IMR-90 (cell line): ENCODE measurements around the gene PHLDB1. TPM values are rescaled to one million over a fixed set of nuclear protein-coding genes. Genes with fewer than 3 reads are reported as not detected.
A peak's percentile ranks its signal among the peaks of the same experiment; 100 is the strongest.

Experiments used
- ATAC-seq: fragments of 200-7000 bp; cut with Tn5 transposase; 2 replicates; pipeline ENCODE4 v1.9.1; 2020; ENCODE audit warnings: low read depth, mild to moderate bottlenecking, moderate library complexity
- BruUV-seq: library from RNA; stranded (reverse); fragments of 400-500 nt; replicated peaks from 2 replicates; lab custom pipeline; 2021; lab: Mats Ljungman, UMichigan
- CTCF ChIA-PET: fragments of 300-600 bp; formaldehyde crosslinking; extraction: SDS; loops from one replicate; lab custom pipeline; 2021; ENCODE audit warnings: antibody characterized with exemption; lab: Yijun Ruan, JAX
- POLR2A ChIA-PET: fragments of 300-600 bp; sonication (Branson Sonifier 250); formaldehyde crosslinking; loops from one replicate; lab custom pipeline; 2022; ENCODE audit warnings: antibody characterized with exemption; ENCODE audit not compliant: unreplicated experiment; lab: Charles Lee
- DNase-seq: peaks from one replicate; pipeline ENCODE4 v3.0.0; 2013
- H2AFZ ChIP-seq: replicated peaks from 2 replicates; pipeline ENCODE3; 2013; ENCODE audit warnings: low read length, mild to moderate bottlenecking; ENCODE audit not compliant: poor library complexity
- H2AK5ac ChIP-seq: 2 replicates; pipeline ENCODE4 v1.6.1; 2013; ENCODE audit warnings: low read depth, low read length, inconsistent platforms
- H2AK9ac ChIP-seq: replicated peaks from 2 replicates; pipeline ENCODE3; 2013; ENCODE audit warnings: mild to moderate bottlenecking, low read depth, low read length, moderate library complexity; ENCODE audit not compliant: poor library complexity
- H2BK120ac ChIP-seq: 2 replicates; pipeline ENCODE4 v1.6.1; 2013; ENCODE audit warnings: low read depth, low read length, inconsistent platforms
- H2BK15ac ChIP-seq: 3 replicates; pipeline ENCODE4 v1.6.1; 2013; ENCODE audit warnings: low read depth, low read length, inconsistent platforms
- H2BK20ac ChIP-seq: 2 replicates; pipeline ENCODE4 v1.6.1; 2013; ENCODE audit warnings: low read depth, mild to moderate bottlenecking, inconsistent platforms, low read length, moderate library complexity
- H2BK5ac ChIP-seq: 2 replicates; pipeline ENCODE4 v1.6.1; 2013; ENCODE audit warnings: mild to moderate bottlenecking, low read depth, low read length, inconsistent platforms; ENCODE audit not compliant: poor library complexity, severe bottlenecking
- H3K14ac ChIP-seq: replicated peaks from 2 replicates; pipeline ENCODE4 v1.6.1; 2013; ENCODE audit warnings: low read depth, low read length, inconsistent platforms
- H3K18ac ChIP-seq: 2 replicates; pipeline ENCODE4 v1.6.1; 2013; ENCODE audit warnings: low read depth, low read length, control low read depth
- H3K23ac ChIP-seq: 2 replicates; pipeline ENCODE4 v1.6.1; 2013; ENCODE audit warnings: low read depth, low read length, inconsistent platforms
- H3K27ac ChIP-seq: 2 replicates; pipeline ENCODE4 v1.5.1; 2013; ENCODE audit warnings: mild to moderate bottlenecking, control low read depth, low read length; ENCODE audit not compliant: insufficient read depth
- H3K27me3 ChIP-seq: 2 replicates; pipeline ENCODE4 v1.6.1; 2013; ENCODE audit warnings: low read length; ENCODE audit not compliant: control insufficient read depth, insufficient read depth
- H3K36me3 ChIP-seq: 2 replicates; pipeline ENCODE4 v1.6.1; 2013; ENCODE audit warnings: low read length, mixed read lengths; ENCODE audit not compliant: control insufficient read depth, insufficient read depth
- H3K4ac ChIP-seq: 2 replicates; pipeline ENCODE4 v1.6.1; 2013; ENCODE audit warnings: low read depth, low read length, inconsistent platforms
- H3K4me1 ChIP-seq: 2 replicates; pipeline ENCODE4 v1.6.1; 2013; ENCODE audit warnings: low read length, mixed read lengths; ENCODE audit not compliant: control insufficient read depth, insufficient read depth
- H3K4me2 ChIP-seq: 2 replicates; pipeline ENCODE4 v1.6.1; 2013; ENCODE audit warnings: low read depth, mild to moderate bottlenecking, control low read depth, low read length, moderate library complexity
- H3K4me3 ChIP-seq: 2 replicates; pipeline ENCODE4 v1.5.1; 2013; ENCODE audit warnings: low read depth, mild to moderate bottlenecking, control low read depth, low read length, moderate library complexity; ENCODE audit not compliant: insufficient read depth
- H3K56ac ChIP-seq: 2 replicates; pipeline ENCODE4 v1.6.1; 2013; ENCODE audit warnings: low read length, inconsistent platforms; ENCODE audit not compliant: insufficient read depth; ENCODE audit errors: extremely low read depth
- H3K79me1 ChIP-seq, 2 experiments: 2 replicates each; pipeline ENCODE4 v1.6.1; 2013; ENCODE audit warnings: low read length in 2 of 2, inconsistent platforms in 1 of 2, low read depth in 1 of 2
- H3K9ac ChIP-seq: 2 replicates; pipeline ENCODE4 v1.6.1; 2013; ENCODE audit warnings: low read depth, low read length, control low read depth
- H3K9me1 ChIP-seq: 2 replicates; pipeline ENCODE4 v1.6.1; 2013; ENCODE audit warnings: low read length, inconsistent platforms; ENCODE audit not compliant: insufficient read depth
- H3K9me3 ChIP-seq: 2 replicates; pipeline ENCODE4 v1.6.1; 2013; ENCODE audit warnings: low read length; ENCODE audit not compliant: control insufficient read depth, insufficient read depth
- H4K20me1 ChIP-seq: 2 replicates; pipeline ENCODE4 v1.6.1; 2013; ENCODE audit warnings: low read length, inconsistent platforms; ENCODE audit not compliant: insufficient read depth
- H4K5ac ChIP-seq: 2 replicates; pipeline ENCODE4 v1.6.1; 2013; ENCODE audit warnings: mild to moderate bottlenecking, low read depth, low read length, control low read depth
- H4K8ac ChIP-seq, 2 experiments: 2 replicates each; pipeline ENCODE4 v1.6.1; 2013; ENCODE audit warnings: low read depth in 2 of 2, low read length in 2 of 2, control low read depth in 1 of 2, inconsistent platforms in 1 of 2
- H4K91ac ChIP-seq: 2 replicates; pipeline ENCODE4 v1.6.1; 2013; ENCODE audit warnings: low read depth, low read length, inconsistent platforms; ENCODE audit not compliant: insufficient read depth
- CHD1 ChIP-seq: IDR thresholded peaks from 2 replicates; pipeline ENCODE4 v1.6.1; 2012; ENCODE audit warnings: low read depth, low read length, improper control_type of control experiment
- RCOR1 ChIP-seq: IDR thresholded peaks from 2 replicates; pipeline ENCODE4 v1.6.1; 2012; ENCODE audit warnings: mild to moderate bottlenecking, low read length, improper control_type of control experiment; ENCODE audit not compliant: insufficient replicate concordance
- WGBS, 2 experiments: methylation state at CpG; one replicate each; pipeline versions ENCODE4 v1.1.5 to v1.1.7; 2013; ENCODE audit warnings: missing lambda C conversion rate in 2 of 2; ENCODE audit not compliant: insufficient read length in 1 of 2; ENCODE audit errors: extremely low coverage in 2 of 2; 5-methylcytosine and 5-hydroxymethylcytosine counted together
- dilution Hi-C: fragments of 300-500 bp; cut with HindIII; formaldehyde crosslinking; loops from one replicate; pipeline ENCODE4 v1.14.3; 2018; ENCODE audit warnings: low sequenced_read_pairs; ENCODE audit not compliant: unreplicated experiment
- in situ Hi-C: fragments of 300-500 bp; cut with MboI; formaldehyde crosslinking; loops from 3 replicates; pipeline ENCODE4 v1.14.3; 2019; ENCODE audit warnings: low sequenced_read_pairs, inconsistent platforms, mixed read lengths
- intact Hi-C: fragments of 100-400 bp; cut with micrococcal nuclease; formaldehyde crosslinking; loops from 2 replicates; pipeline ENCODE4 v1.10.0; 2022
- polyA plus RNA-seq, 3 experiments: library from polyadenylated mRNA; depleted of rRNA; stranded (reverse); fragments of >200 nt; gene quantifications; 2 replicates each; pipeline ENCODE4 v1.2.3, GENCODE V29; 2012; ENCODE audit warnings: low replicate concordance in 1 of 3
- total RNA-seq: library from RNA; depleted of rRNA; stranded (reverse); fragments of >200 nt; gene quantifications from 2 replicates; pipeline ENCODE4 v1.2.3, GENCODE V29; 2012

The PHLDB1 gene
- total and polyA plus RNA-seq, 2 of the 4 experiments (the other 2 are of a cell fraction) = 40.0 to 90.4 TPM

GRCh38 chr11:118623269-118623655 is 15.8 kb downstream of the PHLDB1 start:
- H3K27me3 ChIP-seq = no peaks in the 10 kb centered on the region
- ATAC-seq (no peak), DNase-seq (peak; percentile 54)
- dilution Hi-C loops (no loop called here), intact Hi-C loops (no loop called here), in situ Hi-C loops (no loop called here)
- peak overlapping the region; percentile 64 for H3K27ac ChIP-seq
- H2AK9ac ChIP-seq = peak overlapping the region; percentile 87
- peak overlapping the region; percentile 99 for H3K4me2 ChIP-seq
- H3K36me3 ChIP-seq = peaks cover 36% of the 10 kb centered on the region
- peak overlapping the region; percentile 79 for H2BK5ac ChIP-seq
- H3K79me1 ChIP-seq = peaks cover 22 to 78% of the 10 kb centered on the region in 2 experiments; a peak in 3 of 4 replicates
- peak overlapping the region; percentile 37 for H2AFZ ChIP-seq
- no peak overlapping the region for H2BK20ac ChIP-seq
- H4K91ac ChIP-seq = peak overlapping the region; percentile 20; the same call in 1 of the 2 replicates
- H3K18ac ChIP-seq = peak overlapping the region; percentile 10
- H4K20me1 ChIP-seq = peaks cover 60% of the 10 kb centered on the region
- peaks cover 33% of the 10 kb centered on the region for H3K4me1 ChIP-seq
- no TSS peak for BruUV-seq
- H3K4ac ChIP-seq = peak overlapping the region; percentile 65
- ChIA-PET CTCF (interaction anchor here (0.6 kb wide), 1 partner anchor 1477 kb away, joined by 3 read pairs; no protein-coding TSS in a partner anchor), POLR2A (interaction anchor here (0.9 to 1.1 kb wide), 2 partner anchors 10 to 16 kb away, joined by 3 to 5 read pairs; partner anchors contain the start of gene PHLDB1)
- H3K9me3 ChIP-seq = no peaks in the 10 kb centered on the region
- H2BK120ac ChIP-seq = peak overlapping the region; percentile 23; the same call in 1 of the 2 replicates
- H3K23ac ChIP-seq = peak overlapping the region; percentile 28; the same call in 1 of the 2 replicates
- H4K8ac ChIP-seq = peak overlapping the region in 1 of 2 experiments; percentile 39; a peak in 1 of 4 replicates
- peak overlapping the region; percentile 50 for H3K14ac ChIP-seq
- no peak overlapping the region for H2BK15ac ChIP-seq
- 50% methylated on average over 1 of the region's 4 CpGs; no CpG with 5 or more reads in 1 of the 2 experiments for WGBS, 2 experiments
- no peak overlapping the region for H3K4me3 ChIP-seq
- peaks cover 18% of the 10 kb centered on the region for H3K9me1 ChIP-seq
- no peak overlapping the region for H4K5ac ChIP-seq
- H2AK5ac ChIP-seq = peak overlapping the region; percentile 10
- peak overlapping the region; percentile 7; the same call in 1 of the 2 replicates for H3K56ac ChIP-seq
- H3K9ac ChIP-seq = no peak overlapping the region; the same call in 1 of the 2 replicates
- peak; percentile 76; the same call in 1 of the 2 replicates for TF ChIP-seq CHD1
- TF ChIP-seq RCOR1 = no peak
